ENCODE measurements around the gene SEMA5A. TPM values are rescaled to one million over a fixed set of nuclear protein-coding genes. Genes with fewer than 3 reads are reported as not detected.

SEMA5A gene
- total and polyA plus RNA-seq, 2 of the 13 experiments (the other 11 are each of a cell fraction or from before 2014, with no cell fraction given), result 0.01 TPM; not detected in 1

DNA sequence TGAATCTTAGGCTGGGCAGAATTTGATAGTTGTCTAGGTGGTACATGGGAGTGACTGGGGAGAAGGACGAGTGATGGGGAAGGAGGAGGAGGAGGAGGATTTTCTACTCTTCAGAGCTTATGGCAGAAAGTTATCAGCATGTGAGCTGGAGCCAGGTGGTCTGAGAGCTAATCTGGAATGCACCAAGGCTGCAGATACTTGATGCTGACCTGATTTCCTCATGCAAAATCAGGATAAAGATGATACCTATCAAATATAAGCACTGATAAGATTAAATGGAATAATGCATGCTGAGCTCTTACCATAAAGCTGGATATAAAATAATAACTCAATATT, 250.4 kb downstream of the SEMA5A start (continued):
- TF ChIP-seq CENPBD1 (CRISPR knock-in tag; IDR thresholded peaks at IDR 0.05; ENCODE audit: borderline replicate concordance, low read depth) (no peak), SUZ12 (IDR thresholded peaks at IDR 0.05; ENCODE audit: low read depth, low read length) (no peak), JARID2 (CRISPR knock-in tag; IDR thresholded peaks at IDR 0.05; ENCODE audit: insufficient replicate concordance) (no peak), CREB3 (CRISPR knock-in tag; IDR thresholded peaks at IDR 0.05) (no peak), ARHGAP35 (CRISPR knock-in tag; IDR thresholded peaks at IDR 0.05; ENCODE audit: borderline replicate concordance) (no peak), MAZ (IDR thresholded peaks at IDR 0.05; ENCODE audit: borderline replicate concordance, low read depth, low read length) (no peak), MAZ (CRISPR knock-in tag; IDR thresholded peaks at IDR 0.05; ENCODE audit: low read depth) (no peak), YEATS2 (CRISPR knock-in tag; IDR thresholded peaks at IDR 0.05; ENCODE audit: borderline replicate concordance) (no peak), U2AF1 (optimal IDR thresholded peaks at IDR 0.05; ENCODE audit: low read depth, low read length) (no peak)
- TF ChIP-seq, protein P1, sequence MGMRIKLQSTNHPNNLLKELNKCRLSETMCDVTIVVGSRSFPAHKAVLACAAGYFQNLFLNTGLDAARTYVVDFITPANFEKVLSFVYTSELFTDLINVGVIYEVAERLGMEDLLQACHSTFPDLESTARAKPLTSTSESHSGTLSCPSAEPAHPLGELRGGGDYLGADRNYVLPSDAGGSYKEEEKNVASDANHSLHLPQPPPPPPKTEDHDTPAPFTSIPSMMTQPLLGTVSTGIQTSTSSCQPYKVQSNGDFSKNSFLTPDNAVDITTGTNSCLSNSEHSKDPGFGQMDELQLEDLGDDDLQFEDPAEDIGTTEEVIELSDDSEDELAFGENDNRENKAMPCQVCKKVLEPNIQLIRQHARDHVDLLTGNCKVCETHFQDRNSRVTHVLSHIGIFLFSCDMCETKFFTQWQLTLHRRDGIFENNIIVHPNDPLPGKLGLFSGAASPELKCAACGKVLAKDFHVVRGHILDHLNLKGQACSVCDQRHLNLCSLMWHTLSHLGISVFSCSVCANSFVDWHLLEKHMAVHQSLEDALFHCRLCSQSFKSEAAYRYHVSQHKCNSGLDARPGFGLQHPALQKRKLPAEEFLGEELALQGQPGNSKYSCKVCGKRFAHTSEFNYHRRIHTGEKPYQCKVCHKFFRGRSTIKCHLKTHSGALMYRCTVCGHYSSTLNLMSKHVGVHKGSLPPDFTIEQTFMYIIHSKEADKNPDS (CRISPR knock-in tag; IDR thresholded peaks at IDR 0.05), result no peak
- TF ChIP-seq, protein P2, sequence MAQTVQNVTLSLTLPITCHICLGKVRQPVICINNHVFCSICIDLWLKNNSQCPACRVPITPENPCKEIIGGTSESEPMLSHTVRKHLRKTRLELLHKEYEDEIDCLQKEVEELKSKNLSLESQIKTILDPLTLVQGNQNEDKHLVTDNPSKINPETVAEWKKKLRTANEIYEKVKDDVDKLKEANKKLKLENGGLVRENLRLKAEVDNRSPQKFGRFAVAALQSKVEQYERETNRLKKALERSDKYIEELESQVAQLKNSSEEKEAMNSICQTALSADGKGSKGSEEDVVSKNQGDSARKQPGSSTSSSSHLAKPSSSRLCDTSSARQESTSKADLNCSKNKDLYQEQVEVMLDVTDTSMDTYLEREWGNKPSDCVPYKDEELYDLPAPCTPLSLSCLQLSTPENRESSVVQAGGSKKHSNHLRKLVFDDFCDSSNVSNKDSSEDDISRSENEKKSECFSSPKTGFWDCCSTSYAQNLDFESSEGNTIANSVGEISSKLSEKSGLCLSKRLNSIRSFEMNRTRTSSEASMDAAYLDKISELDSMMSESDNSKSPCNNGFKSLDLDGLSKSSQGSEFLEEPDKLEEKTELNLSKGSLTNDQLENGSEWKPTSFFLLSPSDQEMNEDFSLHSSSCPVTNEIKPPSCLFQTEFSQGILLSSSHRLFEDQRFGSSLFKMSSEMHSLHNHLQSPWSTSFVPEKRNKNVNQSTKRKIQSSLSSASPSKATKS (CRISPR knock-in tag; IDR thresholded peaks at IDR 0.05), result no peak
